H9 (cell line): ENCODE data around the gene FANCG. TPM values are rescaled to one million over a fixed set of nuclear protein-coding genes. Genes with fewer than 3 reads are reported as not detected.
A peak's percentile ranks its signal among the peaks of the same experiment; 100 is the strongest.

ENCODE experiments used
- DNase-seq: peaks from one replicate; pipeline ENCODE4 v3.0.0-alpha.2; 2017
- H2AFZ ChIP-seq: one replicate; pipeline ENCODE4 v1.6.1; 2013; ENCODE audit warnings: mild to moderate bottlenecking, low read length, control low read depth, moderate library complexity
- H2AK5ac ChIP-seq: 2 replicates; pipeline ENCODE4 v1.6.1; 2013; ENCODE audit warnings: low read length, control low read depth, mixed read lengths; ENCODE audit not compliant: insufficient read length
- H2BK120ac ChIP-seq: one replicate; pipeline ENCODE4 v1.6.1; 2013; ENCODE audit warnings: low read depth, mild to moderate bottlenecking, low read length, control low read depth, inconsistent platforms; ENCODE audit not compliant: poor library complexity, severe bottlenecking
- H2BK12ac ChIP-seq: 2 replicates; pipeline ENCODE4 v1.6.1; 2013; ENCODE audit warnings: low read length, control low read depth, mixed read lengths, low read depth; ENCODE audit not compliant: insufficient read length
- H2BK15ac ChIP-seq: 2 replicates; pipeline ENCODE4 v1.6.1; 2013; ENCODE audit warnings: low read depth, low read length, control low read depth
- H2BK20ac ChIP-seq: one replicate; pipeline ENCODE4 v1.6.1; 2013; ENCODE audit warnings: low read depth, mild to moderate bottlenecking, low read length, control low read depth, inconsistent platforms; ENCODE audit not compliant: poor library complexity, severe bottlenecking
- H2BK5ac ChIP-seq: 2 replicates; pipeline ENCODE4 v1.6.1; 2013; ENCODE audit warnings: low read length, control low read depth, mixed read lengths; ENCODE audit not compliant: insufficient read length
- H3K14ac ChIP-seq: 2 replicates; pipeline ENCODE4 v1.6.1; 2013; ENCODE audit warnings: low read length, control low read depth; ENCODE audit not compliant: insufficient read depth
- H3K18ac ChIP-seq: 2 replicates; pipeline ENCODE4 v1.6.1; 2013; ENCODE audit warnings: low read depth, mild to moderate bottlenecking, mixed read lengths, low read length, control low read depth; ENCODE audit not compliant: insufficient read length
- H3K23ac ChIP-seq: 2 replicates; pipeline ENCODE4 v1.6.1; 2013; ENCODE audit warnings: low read length, control low read depth, mixed read lengths, low read depth; ENCODE audit not compliant: insufficient read length
- H3K23me2 ChIP-seq: 2 replicates; pipeline ENCODE4 v1.6.1; 2013; ENCODE audit warnings: low read depth, mild to moderate bottlenecking, mixed read lengths, low read length, control low read depth; ENCODE audit not compliant: insufficient read length, poor library complexity, severe bottlenecking
- H3K27ac ChIP-seq: 2 replicates; pipeline ENCODE4 v1.5.1; 2013; ENCODE audit warnings: low read length, control low read depth, mixed read lengths, low read depth; ENCODE audit not compliant: insufficient read length
- H3K27me3 ChIP-seq: 2 replicates; pipeline ENCODE4 v1.6.1; 2013; ENCODE audit warnings: low read length, control low read depth, inconsistent platforms; ENCODE audit not compliant: insufficient read depth
- H3K4ac ChIP-seq: 2 replicates; pipeline ENCODE4 v1.6.1; 2013; ENCODE audit warnings: low read depth, mild to moderate bottlenecking, control low read depth, inconsistent platforms, low read length, moderate library complexity
- H3K4me1 ChIP-seq: 2 replicates; pipeline ENCODE4 v1.6.1; 2013; ENCODE audit warnings: low read length, control low read depth, inconsistent platforms; ENCODE audit not compliant: insufficient read depth
- H3K4me2 ChIP-seq: 2 replicates; pipeline ENCODE4 v1.6.1; 2013; ENCODE audit warnings: low read length, control low read depth, mixed read lengths; ENCODE audit not compliant: insufficient read length, insufficient read depth
- H3K56ac ChIP-seq: 2 replicates; pipeline ENCODE4 v1.6.1; 2013; ENCODE audit warnings: low read depth, mild to moderate bottlenecking, mixed read lengths, low read length, control low read depth; ENCODE audit not compliant: insufficient read length
- H3K79me1 ChIP-seq: 2 replicates; pipeline ENCODE4 v1.6.1; 2013; ENCODE audit warnings: low read depth, mild to moderate bottlenecking, moderate library complexity, low read length, control low read depth, inconsistent platforms; ENCODE audit not compliant: insufficient read depth, poor library complexity, severe bottlenecking
- H3K79me2 ChIP-seq: 2 replicates; pipeline ENCODE4 v1.6.1; 2013; ENCODE audit warnings: low read length, control low read depth, inconsistent platforms; ENCODE audit not compliant: insufficient read depth
- H3K9ac ChIP-seq: 2 replicates; pipeline ENCODE4 v1.6.1; 2013; ENCODE audit warnings: low read length, control low read depth, mixed read lengths; ENCODE audit not compliant: insufficient read length; ENCODE audit errors: extremely low read depth
- H3K9me3 ChIP-seq: one replicate; pipeline ENCODE4 v1.6.1; 2013; ENCODE audit warnings: low read depth, low read length, inconsistent platforms; ENCODE audit not compliant: control insufficient read depth
- H3T11ph ChIP-seq: one replicate; pipeline ENCODE4 v1.6.1; 2013; ENCODE audit warnings: mild to moderate bottlenecking, low read length, control low read depth, inconsistent platforms
- H4K20me1 ChIP-seq: one replicate; pipeline ENCODE4 v1.6.1; 2013; ENCODE audit not compliant: control insufficient read depth, insufficient read length, insufficient read depth
- H4K5ac ChIP-seq: 2 replicates; pipeline ENCODE4 v1.6.1; 2013; ENCODE audit warnings: low read depth, mild to moderate bottlenecking, mixed read lengths, low read length, control low read depth; ENCODE audit not compliant: insufficient read length
- H4K8ac ChIP-seq: replicated peaks from 2 replicates; pipeline ENCODE4 v1.6.1; 2013; ENCODE audit warnings: low read length, control low read depth, mixed read lengths, low read depth; ENCODE audit not compliant: insufficient read length
- H4K91ac ChIP-seq: 2 replicates; pipeline ENCODE4 v1.6.1; 2013; ENCODE audit warnings: low read depth, mild to moderate bottlenecking, moderate library complexity, mixed read lengths, low read length, control low read depth; ENCODE audit not compliant: insufficient read length
- H3K27ac Mint-ChIP-seq, 3 experiments: 2 replicates in 2 of 3; 3 replicates in 1 of 3; pipeline ENCODE4 v1.8.0; 2020 to 2021; ENCODE audit warnings: mixed read lengths in 3 of 3, mild to moderate bottlenecking in 1 of 3, moderate library complexity in 1 of 3
- H3K27me3 Mint-ChIP-seq: 2 replicates; pipeline ENCODE4 v1.8.0; 2021; ENCODE audit warnings: low read depth, mild to moderate bottlenecking, moderate library complexity, mixed read lengths
- H3K36me3 Mint-ChIP-seq, 3 experiments: 2 replicates in 2 of 3; 3 replicates in 1 of 3; pipeline ENCODE4 v1.8.0; 2020 to 2021; ENCODE audit warnings: low read depth in 3 of 3, mixed read lengths in 3 of 3; ENCODE audit not compliant: insufficient read depth in 1 of 3
- H3K4me1 Mint-ChIP-seq, 2 experiments: 2 replicates each; pipeline ENCODE4 v1.8.0; 2020; ENCODE audit warnings: mixed read lengths in 2 of 2
- H3K4me3 Mint-ChIP-seq, 2 experiments: 2 replicates in 1 of 2; 3 replicates in 1 of 2; pipeline ENCODE4 v1.8.0; 2020 to 2021; ENCODE audit warnings: mild to moderate bottlenecking in 2 of 2, mixed read lengths in 2 of 2, moderate library complexity in 1 of 2
- H3K9me3 Mint-ChIP-seq, 2 experiments: 2 replicates in 1 of 2; 3 replicates in 1 of 2; pipeline ENCODE4 v1.8.0; 2020; ENCODE audit warnings: mild to moderate bottlenecking in 2 of 2, mixed read lengths in 2 of 2, moderate library complexity in 1 of 2
- CTCF ChIP-seq: fragments of 200-600 bp; sonication (generic); conservative IDR thresholded peaks from 3 replicates; pipeline ENCODE4 v1.8.0; 2021; ENCODE audit warnings: antibody characterized with exemption, mild to moderate bottlenecking
- WGBS: extraction: QIAGEN DNeasy Blood & Tissue Kit; methylation state at CpG from one replicate; pipeline ENCODE4 v1.1.7; 2013; ENCODE audit warnings: missing lambda C conversion rate, low lambda C conversion rate, mixed read lengths; ENCODE audit not compliant: insufficient read length; ENCODE audit errors: extremely low coverage; 5-methylcytosine and 5-hydroxymethylcytosine counted together
- total RNA-seq: library from RNA; stranded (reverse); gene quantifications from 2 replicates; pipeline ENCODE4 v1.2.1, GENCODE V29; 2021

The FANCG gene
- total RNA-seq, 1 experiment from 2014 or later: 86.9 TPM

- Histone ChIP-seq H4K5ac (no peak overlapping the region), H4K8ac (no peak overlapping the region), H2BK120ac (no peak overlapping the region), H3K9me3 (no peaks in the 10 kb centered on the region), H3K4me1 (0 out of 2 replicates have a peak, but pooled peaks cover 2% of the 10 kb centered on the region), H3K18ac (peak overlapping the region; percentile 43), H2AFZ (no peak overlapping the region), H3T11ph (no peak overlapping the region), H2BK12ac (no peak overlapping the region), H4K20me1 (no peaks in the 10 kb centered on the region), H3K4me2 (peak overlapping the region; percentile 86), H3K79me2 (peaks cover 10% of the 10 kb centered on the region; the same call in 1 of the 2 replicates), H3K27me3 (no peaks in the 10 kb centered on the region), H3K23ac (no peak overlapping the region), H3K14ac (peak overlapping the region; percentile 60), H3K79me1 (peaks cover 7% of the 10 kb centered on the region), H3K27ac (no peak overlapping the region), H4K91ac (no peak overlapping the region), H3K23me2 (peaks cover 11% of the 10 kb centered on the region), H3K9ac (peak overlapping the region; percentile 93), H2BK15ac (no peak overlapping the region), H2BK20ac (no peak overlapping the region), H2BK5ac (no peak overlapping the region), H3K56ac (no peak overlapping the region), H2AK5ac (no peak overlapping the region), H3K4ac (no peak overlapping the region)
- H3K9me3 Mint-ChIP-seq: no peaks in the 10 kb centered on the region
- no peaks in the 10 kb centered on the region for H3K27me3 Mint-ChIP-seq
- H3K4me3 Mint-ChIP-seq: peak overlapping the region; percentile 90 to 94
- no peak for TF ChIP-seq CTCF
- H3K36me3 Mint-ChIP-seq: peaks cover 28 to 45% (median 42%) of the 10 kb centered on the region in 3 experiments; a peak in 6 of 7 replicates
- DNase-seq: no peak
- WGBS: no CpG with 5 or more reads among the region's 10 CpGs
- H3K27ac Mint-ChIP-seq: peak overlapping the region in 2 of 3 experiments; percentile 79 to 83; a peak in 5 of 7 replicates
- H3K4me1 Mint-ChIP-seq: peaks cover 12 to 17% of the 10 kb centered on the region in 2 experiments
Measured at GRCh38 chr9:35079041-35079425, 709 bp downstream of the FANCG start.
